GM19328 (cell line): ENCODE data around the gene NEURL2.
A peak's percentile ranks its signal among the peaks of the same experiment; 100 is the strongest.
"Not testable (repeated sequence)": the region's sequence is repeated elsewhere in the genome, so short reads cannot be mapped to it uniquely, and the experiment has no call there.

Experiments
- ATAC-seq: cut with Tn5 transposase; IDR thresholded peaks from one replicate; pipeline ENCODE4 v1.9.1; 2021; ENCODE audit warnings: mild to moderate bottlenecking, moderate library complexity; ENCODE audit not compliant: unreplicated experiment

NEURL2 gene

DNA sequence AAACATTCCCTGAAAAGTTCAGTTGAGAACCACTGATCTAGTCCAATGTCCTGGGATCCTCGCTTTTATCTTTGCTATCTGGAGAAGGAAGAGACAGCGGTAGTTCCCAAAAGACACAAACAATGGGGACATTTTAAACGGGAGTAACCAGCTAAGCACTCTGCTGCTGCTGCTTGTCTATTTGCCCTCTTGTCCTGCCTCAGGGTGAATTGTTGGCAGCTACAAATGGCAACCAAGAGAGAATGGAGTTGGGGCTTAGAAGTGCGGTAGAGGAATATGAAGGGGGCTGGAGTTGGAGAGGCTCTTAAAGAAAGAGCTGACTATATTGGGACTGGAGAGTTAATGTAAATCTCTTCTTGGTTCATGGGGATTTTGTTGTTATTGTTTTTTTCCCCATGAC, 16.4 kb downstream of the NEURL2 start:
- ATAC-seq = no peak

DNA sequence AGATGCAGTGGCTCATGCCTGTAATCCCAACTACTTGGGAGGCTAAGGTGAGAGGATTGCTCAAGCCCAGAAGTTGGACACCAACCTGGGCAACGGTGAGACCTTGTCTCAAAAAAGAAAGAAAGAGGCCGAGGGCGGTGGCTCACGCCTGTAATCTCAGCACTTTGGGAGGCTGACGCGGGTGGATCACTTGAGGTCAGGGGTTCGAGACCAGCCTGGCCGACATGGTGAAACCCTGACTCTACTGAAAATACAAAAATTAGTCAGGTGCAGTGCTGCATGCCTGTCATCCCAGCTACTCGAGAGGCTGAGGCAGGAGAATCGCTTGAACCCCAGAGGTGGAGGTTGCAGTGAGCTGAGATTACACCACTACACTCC, 16.9 kb downstream of the NEURL2 start:
- not testable (repeated sequence) for ATAC-seq

DNA sequence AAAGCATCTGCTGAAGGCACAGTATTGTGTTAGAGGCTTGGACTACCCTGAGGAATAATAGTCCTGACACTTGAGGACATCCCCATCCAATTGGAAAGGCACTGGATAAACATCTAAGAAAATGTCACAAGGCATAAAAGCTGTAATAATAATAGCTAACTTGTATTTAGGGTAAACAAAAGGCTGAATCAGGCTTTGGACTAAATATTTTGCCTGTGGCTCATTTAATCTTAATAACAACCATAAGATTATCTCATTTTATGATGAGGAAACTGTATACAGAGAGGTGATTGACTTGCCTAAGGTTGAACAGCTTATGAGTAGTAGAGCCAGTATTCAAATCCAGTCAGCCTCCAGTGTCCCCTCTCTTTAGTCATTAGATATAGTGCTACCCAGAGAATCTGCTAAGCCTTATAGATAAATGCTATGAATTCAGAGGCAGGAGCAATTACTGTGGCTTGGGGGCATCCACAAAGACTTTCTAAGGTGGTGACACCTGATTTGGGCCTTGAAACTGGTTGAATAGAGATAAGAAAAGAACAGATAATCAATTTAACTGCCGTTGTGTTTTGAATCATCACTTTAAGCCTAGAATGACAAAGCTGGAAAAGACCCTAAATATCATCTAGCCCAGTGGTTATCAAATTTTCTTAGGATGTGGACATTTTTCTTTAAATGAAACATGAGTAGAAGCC, 17.5 kb downstream of the NEURL2 start:
- no peak for ATAC-seq

DNA sequence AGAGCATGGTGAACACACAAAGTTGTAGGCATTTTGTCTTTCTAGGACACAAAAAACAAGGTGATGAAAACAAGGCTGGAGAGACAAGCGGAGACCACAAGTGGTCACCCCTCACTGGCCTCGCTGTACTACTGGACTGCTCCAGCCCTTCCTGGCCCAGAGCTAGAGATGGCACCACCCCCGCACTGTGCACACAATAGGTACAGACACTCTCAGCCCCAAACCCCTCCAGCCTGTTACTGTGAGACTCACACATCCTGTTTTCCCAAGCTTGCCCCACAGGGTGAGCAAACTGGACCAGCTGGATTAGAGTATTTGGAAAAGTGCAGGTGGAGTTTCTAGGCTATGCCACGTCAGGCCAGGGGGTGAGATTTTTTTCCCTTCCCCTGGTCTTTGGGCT, 18.4 kb downstream of the NEURL2 start:
- no peak for ATAC-seq

DNA sequence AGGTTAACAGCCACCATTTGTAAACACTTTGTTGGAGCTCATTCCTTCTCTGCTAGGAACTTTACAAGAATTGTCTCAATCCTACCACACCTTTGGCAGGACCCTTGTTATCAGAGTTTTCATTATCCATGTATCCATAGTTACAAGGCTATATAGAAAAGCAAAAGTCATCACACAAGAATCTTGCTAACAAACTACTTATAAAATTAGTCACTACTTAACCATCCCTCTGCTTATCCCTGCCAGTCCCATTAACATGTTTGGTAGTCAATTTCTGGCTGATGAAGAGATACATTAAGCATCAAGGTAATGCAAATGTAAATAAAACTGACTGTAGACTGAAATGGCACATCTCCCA, 23.2 kb downstream of the NEURL2 start:
- ATAC-seq = no peak

DNA sequence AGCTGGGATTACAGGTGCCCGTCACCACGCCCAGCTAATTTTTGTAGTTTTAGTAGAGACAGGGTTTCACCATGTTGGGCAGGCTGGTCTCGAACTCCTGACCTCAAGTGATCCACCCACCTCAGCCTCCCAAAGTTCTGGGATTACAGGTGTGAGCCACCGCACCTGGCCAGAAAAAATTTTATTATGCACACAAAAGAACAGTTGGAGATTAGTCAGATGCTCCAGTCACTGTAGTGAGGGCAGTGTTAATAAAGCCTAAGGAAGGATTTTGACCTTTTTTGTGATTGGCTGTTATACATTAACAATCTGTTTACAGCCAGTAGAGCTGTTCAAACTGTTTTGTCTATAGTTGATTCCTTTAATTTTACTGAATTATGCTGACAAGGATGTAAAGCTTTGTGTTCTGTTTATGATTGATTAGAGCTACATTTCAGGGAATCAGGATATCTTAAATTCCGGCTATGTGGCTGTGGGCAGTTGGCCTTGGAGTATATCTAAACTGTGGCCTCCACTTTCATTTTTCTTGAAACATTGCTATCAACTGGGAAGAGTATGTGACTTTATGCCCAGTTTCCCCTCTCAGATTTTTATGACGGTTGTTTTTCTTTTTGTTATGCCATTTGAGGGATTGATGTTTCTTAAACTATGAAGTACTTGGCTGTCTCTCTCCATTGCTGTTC, 23.7 kb downstream of the NEURL2 start:
- no peak for ATAC-seq

DNA sequence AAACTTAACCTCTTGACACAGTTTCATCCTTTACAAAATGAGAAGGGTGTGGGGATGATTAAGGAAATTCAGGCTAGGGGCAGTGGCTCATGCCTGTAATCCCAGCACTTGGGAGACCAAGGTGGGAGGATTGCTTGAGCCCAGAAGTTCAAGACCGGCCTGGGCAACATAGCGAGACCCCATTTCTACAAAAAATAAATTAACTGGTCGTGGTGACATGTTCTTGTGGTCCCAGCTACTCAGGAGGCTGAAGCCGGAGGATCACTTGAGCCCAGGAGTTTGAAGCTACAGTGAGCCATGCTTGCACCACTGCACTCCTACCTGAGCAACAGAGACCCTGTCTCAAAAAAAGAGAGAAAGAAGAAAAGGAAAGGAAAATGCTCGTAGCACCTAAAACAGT, 24.6 kb downstream of the NEURL2 start:
- ATAC-seq = no peak

DNA sequence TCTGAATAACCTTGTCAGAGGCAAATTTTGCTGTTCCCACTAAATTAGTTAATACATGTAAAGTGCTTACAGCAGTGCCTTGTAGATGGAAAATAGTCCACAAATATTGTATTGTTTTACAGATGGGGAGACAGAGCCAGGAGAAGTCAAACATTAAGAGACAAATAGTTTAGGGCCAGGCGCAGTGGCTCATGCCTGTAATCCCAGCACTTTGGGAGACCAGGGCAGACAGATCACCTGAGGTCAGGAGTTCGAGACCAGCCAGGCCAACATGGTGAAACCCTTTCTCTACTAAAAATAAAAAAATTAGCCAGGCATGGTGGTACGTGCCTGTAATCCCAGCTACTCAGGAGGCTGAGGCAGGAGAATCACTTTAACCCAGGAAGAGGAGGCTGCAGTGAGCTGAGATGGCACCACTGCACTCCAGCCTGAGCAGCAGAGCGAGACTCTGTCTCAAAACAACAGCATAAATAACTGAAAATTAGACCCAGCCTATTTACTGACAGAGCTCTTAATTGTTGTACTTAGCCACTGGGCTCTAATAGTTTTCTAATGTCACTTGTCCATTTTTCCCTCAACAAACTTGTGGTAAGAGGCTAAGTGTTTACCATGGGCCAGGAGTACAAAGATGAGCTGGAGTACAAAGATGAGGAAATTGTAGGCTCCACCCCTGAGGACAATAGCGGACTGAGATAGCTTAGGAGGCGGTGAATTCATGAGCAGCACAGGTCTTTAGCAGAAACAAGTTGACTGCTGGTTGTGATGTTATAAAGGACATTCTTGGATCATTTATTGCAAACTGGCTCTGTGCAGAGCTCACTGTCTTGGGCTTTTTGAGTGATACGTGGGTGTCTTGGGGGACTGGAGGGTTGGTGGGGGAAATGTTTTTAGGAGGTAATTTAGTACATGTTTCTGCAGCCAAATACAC, 27.2 kb downstream of the NEURL2 start:
- ATAC-seq = no peak

DNA sequence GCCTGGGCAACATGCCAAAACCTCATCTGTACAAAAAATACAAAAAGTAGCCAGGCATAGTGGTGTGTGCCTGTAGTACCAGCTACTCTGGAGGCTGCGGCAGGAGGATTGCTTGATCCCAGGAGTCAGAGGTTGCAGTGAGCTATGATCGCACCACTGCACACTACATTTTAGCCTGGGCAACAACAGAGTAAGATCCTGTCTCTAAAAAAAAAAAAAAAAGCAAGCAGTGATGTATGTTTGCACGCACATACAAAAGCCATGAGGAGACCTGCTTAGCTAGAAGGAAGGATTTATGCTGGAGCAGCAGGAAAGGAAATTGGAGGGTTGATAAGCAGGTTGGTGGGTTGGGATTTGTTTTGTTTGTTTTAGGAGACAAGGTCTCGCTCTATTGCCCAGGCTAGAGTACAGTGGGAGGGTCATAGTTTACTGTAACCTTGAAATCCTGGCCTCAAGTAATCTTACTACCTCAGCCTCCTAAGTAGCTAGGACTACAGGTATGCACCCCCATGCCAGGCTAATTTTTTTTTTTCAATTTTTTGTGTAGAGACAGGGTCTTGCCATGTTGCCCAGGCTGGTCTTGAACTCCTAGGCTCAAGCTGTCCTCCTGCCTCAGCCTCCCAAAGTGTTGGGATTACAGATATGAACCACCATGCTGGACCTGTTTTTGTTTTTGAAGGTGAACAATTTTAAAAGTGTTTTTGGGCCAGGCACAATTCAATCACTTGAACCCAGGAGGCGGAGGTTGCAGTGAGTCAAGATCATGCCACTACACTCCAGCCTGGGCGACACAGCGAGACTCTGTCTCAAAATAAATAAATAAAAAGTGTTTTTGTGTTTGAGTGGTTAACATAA, 29.6 kb downstream of the NEURL2 start:
- no peak for ATAC-seq

DNA sequence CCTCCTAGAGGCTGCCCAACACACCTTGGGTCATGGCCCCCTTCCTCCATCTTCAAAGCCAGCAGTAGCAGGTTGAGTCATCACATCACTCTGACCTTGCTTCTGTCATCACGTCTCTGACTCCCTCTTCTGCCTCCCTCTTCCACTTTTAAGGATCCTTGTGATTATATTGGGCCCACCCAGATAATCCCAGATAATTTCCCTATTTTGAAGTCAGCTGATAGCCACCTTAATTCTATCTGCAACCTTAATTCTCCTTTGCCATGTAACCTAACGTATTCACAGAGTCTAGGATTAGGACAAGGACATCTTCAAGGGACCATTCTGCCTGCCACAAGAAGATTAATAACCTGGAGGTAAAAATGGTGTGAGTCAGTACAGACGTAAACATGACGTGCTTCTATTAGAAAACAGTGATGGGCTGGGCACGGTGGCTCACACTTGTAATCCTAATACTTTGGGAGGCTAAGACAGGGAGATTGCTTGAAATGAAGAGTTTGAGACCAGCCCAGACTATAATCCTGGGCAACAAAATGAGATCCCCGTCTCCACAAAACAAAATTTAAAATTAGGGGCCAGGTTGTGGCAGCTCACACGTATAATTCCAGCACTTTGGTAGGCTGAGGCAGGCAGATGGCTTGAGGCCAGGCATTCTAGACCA, 30.3 kb downstream of the NEURL2 start:
- no peak for ATAC-seq

DNA sequence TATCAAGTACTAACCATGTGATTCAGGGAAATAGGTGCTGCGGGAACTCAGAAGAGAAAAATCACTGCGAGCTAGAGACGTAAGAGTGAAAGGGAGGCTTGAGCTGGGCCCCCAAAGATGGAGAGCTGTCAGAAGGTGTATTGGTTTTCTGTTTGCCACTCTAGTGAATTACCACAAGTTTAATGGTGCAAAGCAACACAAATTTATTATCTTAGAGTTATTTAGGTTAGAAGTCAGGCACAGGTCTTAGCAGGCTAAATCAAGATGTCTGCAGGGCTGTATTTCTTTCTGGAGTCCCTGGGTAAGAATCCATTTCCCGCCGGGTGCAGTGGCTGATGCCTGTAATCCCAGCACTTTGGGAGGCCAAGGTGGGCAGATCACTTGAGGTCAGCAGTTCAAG, 31.1 kb downstream of the NEURL2 start:
- no peak for ATAC-seq

DNA sequence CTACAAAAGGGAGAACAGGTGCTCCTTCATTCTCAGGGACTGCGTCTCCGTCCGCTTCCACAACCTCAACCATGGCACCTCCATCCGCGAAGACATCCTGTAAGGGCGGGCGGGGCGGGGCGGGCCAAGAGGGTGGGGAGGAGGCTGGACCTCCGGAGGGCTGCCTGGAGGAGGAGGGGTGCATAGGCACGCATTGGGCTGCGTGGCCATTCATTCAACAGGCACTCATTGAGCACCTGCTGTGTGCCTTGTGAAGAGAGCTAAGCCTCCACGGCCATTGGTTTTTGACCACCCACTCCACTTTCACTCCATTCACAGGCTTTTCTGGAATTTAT, 33.2 kb downstream of the NEURL2 start:
- peak; percentile 6 for ATAC-seq

DNA sequence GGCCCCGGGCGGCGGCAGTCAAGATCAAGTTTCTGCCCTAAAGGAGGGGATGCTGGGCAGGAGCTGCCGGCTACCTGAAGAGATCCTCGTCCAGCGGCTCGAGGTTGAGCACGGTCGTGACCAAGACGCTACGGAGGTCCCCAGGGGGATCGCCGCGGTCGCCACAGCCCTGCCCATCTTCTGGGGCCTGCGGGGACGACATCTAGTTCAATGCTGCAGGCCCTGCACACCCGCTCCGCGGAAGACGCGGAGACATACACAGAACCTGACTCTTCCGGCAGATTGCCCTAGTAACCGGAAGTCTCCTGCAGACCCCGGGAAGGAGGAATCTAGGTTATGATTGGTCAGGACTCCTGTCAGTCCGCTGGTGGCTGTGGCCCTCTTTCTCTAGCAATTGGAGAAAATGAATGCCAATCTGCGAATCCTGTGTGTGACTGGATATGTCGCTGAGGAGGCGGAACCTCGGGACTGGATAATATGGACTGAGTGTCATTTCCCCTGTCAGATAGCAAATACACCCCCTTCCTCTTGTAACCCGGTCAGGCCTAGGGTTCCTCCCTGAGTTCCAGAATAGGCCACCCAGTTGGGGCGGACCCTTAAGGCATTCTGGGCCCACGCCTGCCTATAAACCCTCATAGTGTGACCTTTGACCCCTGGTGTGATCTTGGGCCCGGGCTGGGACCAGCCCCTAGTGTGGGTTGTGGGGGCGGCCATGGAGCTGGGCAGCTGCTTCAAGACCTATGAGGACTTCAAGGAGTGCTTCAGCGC, 33.7 kb downstream of the NEURL2 start, which contains the start of the genes ACOT8 and ZSWIM3:
Gene ACOT8 (minus strand): TSS at position 279 of the 768 bp plus-strand sequence. CDS start 77 bp downstream, at position 202.
Gene ZSWIM3 (plus strand): TSS at position 501 of the 768 bp plus-strand sequence. CDS start 212 bp downstream, at position 713.
- ATAC-seq = peak; percentile 98

DNA sequence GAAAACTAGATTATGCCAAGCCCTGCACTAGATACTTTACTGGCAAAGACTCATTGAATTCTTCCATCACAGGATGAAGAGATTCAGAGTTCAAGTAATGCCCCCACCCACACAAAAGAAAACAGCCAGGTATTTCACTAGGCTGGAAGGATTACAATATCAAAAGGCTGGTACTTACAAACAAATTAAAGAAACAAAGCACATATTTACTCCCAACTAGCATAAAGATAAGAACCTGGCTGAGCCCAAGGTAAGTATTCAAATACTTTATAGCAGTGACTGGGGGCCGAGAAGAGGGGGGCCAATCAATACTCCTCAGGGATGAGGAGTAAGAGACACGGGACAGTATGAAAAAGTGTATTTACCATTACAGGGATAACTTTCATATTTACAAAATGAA, 37.5 kb downstream of the NEURL2 start:
- no peak for ATAC-seq

DNA sequence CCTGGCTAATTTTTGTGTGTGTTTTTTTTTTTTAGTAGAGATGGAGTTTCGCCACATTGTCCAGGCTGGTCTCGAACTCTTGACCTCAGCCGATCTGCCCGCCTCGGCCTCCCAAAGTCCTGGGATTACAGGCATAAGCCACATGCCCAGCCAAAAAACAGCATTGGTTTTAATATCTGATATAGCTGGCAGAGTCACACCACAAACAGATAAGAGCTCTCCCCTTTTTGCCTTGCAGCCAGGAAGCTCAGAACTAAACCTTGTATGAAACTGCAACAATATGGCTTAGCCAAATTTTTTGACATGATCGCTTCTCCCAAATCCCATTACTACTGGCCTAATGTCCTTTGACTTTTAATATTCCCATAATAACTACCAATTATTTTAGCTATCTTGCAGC, 38.7 kb downstream of the NEURL2 start:
- no peak for ATAC-seq

DNA sequence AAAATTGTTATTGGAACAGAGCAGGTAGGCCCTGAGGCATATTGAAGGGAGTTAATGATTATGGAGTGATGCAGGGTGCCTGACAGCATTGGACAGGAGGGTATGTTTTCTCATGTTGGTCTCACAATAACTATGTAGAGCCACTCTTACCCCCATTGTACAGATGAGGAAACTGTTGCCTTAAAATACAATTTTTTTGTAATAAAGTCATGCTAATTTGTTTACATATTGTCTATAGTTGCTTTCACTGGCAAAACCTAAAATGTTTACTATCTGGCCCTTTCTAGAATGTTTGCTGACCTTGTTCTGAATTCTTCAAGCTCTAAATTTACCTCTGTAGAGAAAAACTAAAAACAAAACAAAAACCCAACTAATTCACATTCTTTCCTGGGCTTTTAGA, 39.5 kb downstream of the NEURL2 start:
- no peak for ATAC-seq

DNA sequence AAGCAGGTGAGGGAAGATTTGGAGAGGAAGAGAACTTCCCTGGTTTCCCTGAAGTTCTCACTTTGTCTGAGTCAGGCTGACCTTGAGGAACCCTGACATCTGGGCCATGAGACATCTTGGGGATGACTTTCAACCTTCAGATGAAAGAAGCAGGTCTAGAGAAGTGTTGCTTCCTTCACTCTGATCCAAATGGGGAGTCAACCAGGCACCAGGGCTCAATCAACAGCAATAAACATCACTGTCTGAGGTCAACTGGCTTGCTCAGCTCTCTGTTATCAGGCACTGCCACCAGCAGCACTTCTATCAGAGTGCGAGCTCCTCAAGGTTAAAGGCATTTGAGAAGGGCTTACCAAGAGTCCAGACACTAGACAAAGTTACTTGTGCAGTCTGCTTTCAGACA, 40.1 kb downstream of the NEURL2 start:
- ATAC-seq = no peak

DNA sequence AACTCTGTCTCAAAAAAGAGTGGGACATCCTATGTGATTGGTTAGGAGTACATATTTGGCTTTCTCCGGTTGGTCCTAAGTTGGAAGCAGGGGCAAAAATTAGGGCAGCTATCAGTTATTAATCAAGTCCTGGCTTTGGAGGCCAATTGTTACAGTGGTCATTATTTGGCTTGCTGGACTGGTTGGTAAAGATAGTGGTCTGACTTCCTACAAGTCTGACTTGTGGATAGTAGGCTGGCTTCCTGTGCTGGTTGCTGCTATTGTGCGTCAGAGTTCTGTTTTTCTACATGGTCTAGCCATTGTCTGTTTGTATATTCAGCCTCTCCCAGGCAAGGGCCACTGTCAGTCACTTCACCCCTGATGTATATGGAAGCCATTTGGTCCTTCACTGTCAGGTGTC, 40.8 kb downstream of the NEURL2 start:
- no peak for ATAC-seq

DNA sequence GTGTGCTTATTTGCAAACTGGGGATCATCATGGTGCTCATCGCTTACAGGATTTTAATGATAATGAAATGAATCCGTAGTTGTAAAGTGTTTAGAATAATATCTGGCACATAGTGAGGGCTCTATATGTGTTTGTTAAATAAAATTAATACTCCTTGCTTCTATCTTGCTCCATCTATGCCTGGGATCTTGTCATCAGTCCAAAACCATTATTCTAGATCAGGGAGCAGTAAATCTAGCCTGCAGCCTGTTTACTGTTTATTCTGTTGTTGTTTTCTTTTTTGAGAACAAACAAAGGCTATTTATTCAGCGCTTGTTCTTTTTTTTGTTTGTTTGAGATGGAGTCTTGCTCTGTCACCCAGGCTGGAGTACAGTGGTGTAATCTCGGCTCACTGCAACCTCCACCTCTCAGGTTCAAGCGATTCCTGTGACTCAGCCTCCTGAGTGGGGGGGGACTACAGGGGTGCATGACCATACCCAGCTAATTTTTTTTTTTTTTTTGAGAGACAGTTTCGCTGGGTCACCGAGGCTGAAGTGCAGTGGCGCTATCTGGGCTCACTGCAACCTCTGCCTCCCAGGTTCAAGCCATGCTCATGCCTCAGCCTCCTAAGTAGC, 41.9 kb downstream of the NEURL2 start:
- no peak for ATAC-seq
